SIG-M5 treated with dmso at 0.1 percent for 504 hours (cell line): ENCODE data around the gene GRWD1.
"Not testable (repeated sequence)": the region's sequence is repeated elsewhere in the genome, so short reads cannot be mapped to it uniquely, and the experiment has no call there.

Source experiments
- DNase-seq: peaks from one replicate; lab custom pipeline; 2025; ENCODE audit not compliant: unreplicated experiment; lab: John Stamatoyannopoulos, UW

Gene GRWD1

GRCh38 chr19:48477698-48478338, 32.0 kb downstream of the GRWD1 start:
- no peak for DNase-seq

GRCh38 chr19:48478339-48479256, 32.8 kb downstream of the GRWD1 start:
- DNase-seq, result no peak

GRCh38 chr19:48479686-48480085, 33.9 kb downstream of the GRWD1 start:
- DNase-seq, result no peak

- no peak for DNase-seq
Observed at GRCh38 chr19:48480183-48480557, 34.4 kb downstream of the GRWD1 start.

GRCh38 chr19:48480558-48481500, 35.0 kb downstream of the GRWD1 start:
- no peak for DNase-seq

GRCh38 chr19:48481846-48482639, 36.3 kb downstream of the GRWD1 start:
- DNase-seq, result no peak

GRCh38 chr19:48483301-48483700, 37.5 kb downstream of the GRWD1 start:
- DNase-seq, result no peak

GRCh38 chr19:48484247-48484893, 38.6 kb downstream of the GRWD1 start:
- DNase-seq, result no peak

- DNase-seq, result no peak
Observed at GRCh38 chr19:48484931-48485612, 39.3 kb downstream of the GRWD1 start.

- not testable (repeated sequence) for DNase-seq
Observed at GRCh38 chr19:48486706-48487105, 40.9 kb downstream of the GRWD1 start.

- no peak for DNase-seq
Observed at GRCh38 chr19:48487544-48487943, 41.8 kb downstream of the GRWD1 start.

GRCh38 chr19:48487948-48488347, 42.2 kb downstream of the GRWD1 start:
- peak; percentile 39 for DNase-seq

GRCh38 chr19:48488478-48488877, 42.7 kb downstream of the GRWD1 start:
- not testable (repeated sequence) for DNase-seq

- DNase-seq, result peak; percentile 73
Observed at GRCh38 chr19:48489608-48490216, 43.9 kb downstream of the GRWD1 start.

GRCh38 chr19:48490981-48491792, 45.4 kb downstream of the GRWD1 start:
- DNase-seq, result peak; percentile 49

- DNase-seq, result no peak
Observed at GRCh38 chr19:48491793-48492123, 46.0 kb downstream of the GRWD1 start.

GRCh38 chr19:48492925-48493717, 47.3 kb downstream of the GRWD1 start:
- peak; percentile 96 for DNase-seq
